GM18861 (cell line): ENCODE results near the gene PCOLCE2.

Experiments used
- ATAC-seq: cut with Tn5 transposase; IDR thresholded peaks from one replicate; pipeline ENCODE4 v1.9.1; 2021; ENCODE audit not compliant: unreplicated experiment

Gene PCOLCE2, protein sequence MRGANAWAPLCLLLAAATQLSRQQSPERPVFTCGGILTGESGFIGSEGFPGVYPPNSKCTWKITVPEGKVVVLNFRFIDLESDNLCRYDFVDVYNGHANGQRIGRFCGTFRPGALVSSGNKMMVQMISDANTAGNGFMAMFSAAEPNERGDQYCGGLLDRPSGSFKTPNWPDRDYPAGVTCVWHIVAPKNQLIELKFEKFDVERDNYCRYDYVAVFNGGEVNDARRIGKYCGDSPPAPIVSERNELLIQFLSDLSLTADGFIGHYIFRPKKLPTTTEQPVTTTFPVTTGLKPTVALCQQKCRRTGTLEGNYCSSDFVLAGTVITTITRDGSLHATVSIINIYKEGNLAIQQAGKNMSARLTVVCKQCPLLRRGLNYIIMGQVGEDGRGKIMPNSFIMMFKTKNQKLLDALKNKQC

GRCh38 chr3:142888481-142889211 lies at the start of gene PCOLCE2:
PCOLCE2 (minus strand) TSS chr3:142889083; CDS start chr3:142888896, 187 bp downstream.
- ATAC-seq, result no peak

GRCh38 chr3:142935963-142936362 lies 47.1 kb upstream of the PCOLCE2 start:
- no peak for ATAC-seq

DNA sequence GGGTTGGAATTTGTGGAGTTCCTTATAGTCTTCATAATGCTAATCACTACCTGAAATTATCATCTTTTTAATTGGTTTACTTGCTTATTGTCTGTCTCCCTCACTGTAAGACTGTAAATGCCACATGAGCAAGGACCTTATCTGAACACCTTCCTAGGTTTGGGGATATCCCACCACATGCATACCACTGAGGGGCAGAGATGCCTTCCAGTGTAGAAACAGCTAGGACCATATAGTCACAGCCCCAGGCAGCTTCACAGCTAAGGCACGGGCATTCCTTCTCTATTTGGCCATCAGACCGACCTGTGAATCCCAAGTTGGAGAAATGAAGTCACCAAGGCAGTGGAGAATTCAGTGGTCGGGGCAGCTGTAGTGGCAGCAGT lies 46.0 kb upstream of the PCOLCE2 start:
- ATAC-seq, result no peak

- no peak for ATAC-seq
Measured at GRCh38 chr3:142934128-142934886, 45.4 kb upstream of the PCOLCE2 start.

- ATAC-seq, result peak; percentile 71
Measured at GRCh38 chr3:142931222-142931621, 42.3 kb upstream of the PCOLCE2 start.

GRCh38 chr3:142930463-142930862 lies 41.6 kb upstream of the PCOLCE2 start:
- ATAC-seq, result no peak

- no peak for ATAC-seq
Measured at GRCh38 chr3:142929890-142930289, 41.0 kb upstream of the PCOLCE2 start.

- ATAC-seq, result peak; percentile 49
Measured at GRCh38 chr3:142929109-142929508, 40.2 kb upstream of the PCOLCE2 start.

DNA sequence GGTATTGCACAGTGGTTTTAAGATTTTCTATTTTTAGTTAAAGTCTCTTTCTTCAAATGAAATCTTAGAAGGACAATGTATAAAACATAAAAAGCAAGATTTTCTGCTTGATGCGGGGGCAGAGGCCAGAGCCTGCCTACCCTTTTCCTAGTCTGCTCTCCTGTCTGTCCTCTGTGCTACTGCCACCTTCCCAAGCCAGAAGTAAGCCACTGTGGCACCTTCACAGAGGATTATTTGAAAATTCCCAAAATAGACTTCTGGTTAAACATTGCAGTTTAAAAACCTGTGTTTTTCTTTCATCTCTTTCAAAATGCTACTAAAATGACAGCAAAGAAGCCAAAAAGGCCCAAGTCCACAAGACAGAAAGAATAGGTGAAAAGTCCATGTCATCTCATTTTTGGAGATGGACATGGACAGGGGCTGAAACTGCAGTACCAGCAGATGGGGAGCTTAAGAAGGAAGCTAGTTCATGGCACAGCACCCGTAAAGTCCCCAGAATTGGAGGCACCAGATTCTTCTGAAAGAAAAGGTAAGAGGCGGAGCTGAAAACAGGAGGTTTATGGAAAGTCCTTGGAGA lies 37.6 kb upstream of the PCOLCE2 start:
- ATAC-seq, result no peak

GRCh38 chr3:142925140-142925539 lies 36.3 kb upstream of the PCOLCE2 start:
- no peak for ATAC-seq

GRCh38 chr3:142923694-142924093 lies 34.8 kb upstream of the PCOLCE2 start:
- no peak for ATAC-seq

- no peak for ATAC-seq
Measured at GRCh38 chr3:142916605-142917004, 27.7 kb upstream of the PCOLCE2 start.

DNA sequence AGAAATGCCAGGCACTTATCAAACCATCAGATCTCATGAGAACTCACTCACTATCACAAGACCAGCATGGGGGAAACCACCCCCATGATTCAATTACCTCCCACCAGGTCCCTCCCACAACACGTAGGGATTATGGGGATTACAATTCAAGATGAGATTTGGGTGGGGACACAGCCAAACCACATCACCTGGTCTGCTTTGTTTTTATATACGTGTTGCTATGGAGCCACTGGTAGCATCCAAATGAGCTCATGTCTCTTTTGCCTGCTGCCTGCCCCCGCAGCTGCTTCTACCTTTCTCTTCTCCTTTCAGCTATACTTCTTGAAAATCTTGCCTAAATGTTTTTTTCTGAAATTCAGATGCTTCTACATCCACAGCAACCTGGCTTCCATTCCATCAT lies 26.8 kb upstream of the PCOLCE2 start:
- no peak for ATAC-seq

GRCh38 chr3:142914286-142914811 lies 25.5 kb upstream of the PCOLCE2 start:
- no peak for ATAC-seq

- ATAC-seq, result no peak
Measured at GRCh38 chr3:142913432-142913831, 24.5 kb upstream of the PCOLCE2 start.

- ATAC-seq, result no peak
Measured at GRCh38 chr3:142912402-142913172, 23.7 kb upstream of the PCOLCE2 start.

DNA sequence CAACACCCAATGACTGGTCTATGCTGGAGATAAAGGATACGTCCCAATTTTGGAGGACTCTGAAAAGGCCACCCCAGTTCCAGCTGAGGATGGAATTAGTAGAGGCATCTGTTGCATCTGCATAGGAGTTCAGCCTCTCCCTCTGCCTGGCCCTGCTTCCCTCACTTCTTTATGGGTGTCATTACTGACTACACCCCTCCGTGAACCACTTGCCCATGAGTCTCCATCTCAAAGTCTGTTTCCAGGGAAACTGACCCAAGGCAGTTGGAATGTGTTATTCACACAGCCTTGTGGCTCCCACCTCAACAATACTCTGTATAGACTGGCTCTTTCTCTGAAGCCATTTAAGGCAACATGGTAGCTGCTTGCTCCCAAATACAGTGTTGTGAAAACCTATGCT lies 21.4 kb upstream of the PCOLCE2 start:
- no peak for ATAC-seq

DNA sequence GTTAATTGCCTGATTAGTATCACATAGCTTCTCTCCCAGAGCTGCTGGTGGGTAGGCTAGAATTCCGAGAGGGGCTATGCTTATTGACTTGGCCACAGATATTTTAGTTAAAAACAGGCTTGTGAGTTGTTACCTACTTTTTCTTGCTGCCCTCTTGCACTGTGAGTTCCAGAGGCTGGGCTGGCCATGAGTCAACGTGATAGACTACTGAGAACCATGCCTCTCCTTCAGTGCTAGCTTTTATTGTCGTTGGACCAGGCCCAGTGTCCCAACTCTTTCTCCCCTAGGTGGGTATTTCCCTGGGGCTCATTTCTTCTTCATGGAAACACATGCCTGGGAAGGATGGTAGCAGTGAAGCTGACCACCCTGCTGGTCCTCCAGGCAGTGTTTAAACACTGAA lies 20.4 kb upstream of the PCOLCE2 start:
- no peak for ATAC-seq

GRCh38 chr3:142907996-142908395 lies 19.1 kb upstream of the PCOLCE2 start:
- ATAC-seq, result no peak
